Measurements from ENCODE around the gene MLLT10. TPM values are rescaled to one million over a fixed set of nuclear protein-coding genes. Genes with fewer than 3 reads are reported as not detected.

The MLLT10 gene
- total RNA-seq, 4 donors from 2014 or later, result 40.1 to 57.8 (median 47.5) TPM

GRCh38 chr10:21771219-21771618, 237.2 kb downstream of the MLLT10 start:
- TF ChIP-seq CTCF (IDR thresholded peaks at IDR 0.05; ENCODE audit: low read depth), result no peak

- TF ChIP-seq CTCF (IDR thresholded peaks at IDR 0.05; ENCODE audit: low read depth), result no peak
These were observed 242.9 kb downstream of the MLLT10 start for GRCh38 chr10:21776883-21777282.

- TF ChIP-seq CTCF (IDR thresholded peaks at IDR 0.05; ENCODE audit: low read depth), result no peak
These were observed 257.2 kb downstream of the MLLT10 start for GRCh38 chr10:21791276-21791675.

Small RNA genes lying within 50 kb of the gene (small RNA-seq; reads per million reads assigned to genes)
- not detected for gene MIR1915
- gene RN7SKP219, result not detected
- gene RNU6-1141P, result not detected
- not detected for gene RNU6-306P

Other genes starting within 250 kb of the MLLT10 start
- gene SKIDA1, start 8.6 kb upstream of the MLLT10 start, total RNA-seq, result 1 to 10 TPM in 2 of 4 donors, under 1 TPM in 1, not detected in 1; 0.85 to 2.6 (median 1.5) TPM

Data from subcutaneous adipose tissue (tissue), 4 donors.